Measurements from ENCODE around the gene ABCB10.

GRCh38 chr1:229596925-229597699 lies 38.6 kb upstream of the ABCB10 start:
- TF ChIP-seq CTCF (IDR thresholded peaks at IDR 0.05; ENCODE audit: low read depth, low read length) (no peak), POLR2A (IDR thresholded peaks at IDR 0.05; ENCODE audit: extremely low read depth, insufficient read length) (no peak), MAX (IDR thresholded peaks at IDR 0.05; ENCODE audit: low read depth, low read length) (no peak)

Measured in NB4 (cell line).